Chondrocyte (in vitro differentiated cells): Measurements from ENCODE around the gene TEAD1. TPM values are rescaled to one million over a fixed set of nuclear protein-coding genes. Genes with fewer than 3 reads are reported as not detected.

ENCODE experiments used
- DNase-seq: peaks from one replicate; pipeline ENCODE4 v3.0.0; 2021; ENCODE audit warnings: mixed read lengths, low spot score
- H3K27ac Mint-ChIP-seq: one replicate; pipeline ENCODE4 v1.8.0; 2021; ENCODE audit warnings: mild to moderate bottlenecking, moderate library complexity, mixed read lengths; ENCODE audit not compliant: unreplicated experiment
- H3K27me3 Mint-ChIP-seq: 2 replicates; pipeline ENCODE4 v1.8.0; 2021; ENCODE audit warnings: low read depth, mixed read lengths
- H3K36me3 Mint-ChIP-seq: 2 replicates; pipeline ENCODE4 v1.8.0; 2021; ENCODE audit warnings: low read depth, mixed read lengths
- H3K4me1 Mint-ChIP-seq: 2 replicates; pipeline ENCODE4 v1.8.0; 2021; ENCODE audit warnings: low read depth, mild to moderate bottlenecking, mixed read lengths
- H3K4me3 Mint-ChIP-seq: one replicate; pipeline ENCODE4 v1.8.0; 2021; ENCODE audit warnings: mild to moderate bottlenecking, moderate library complexity, mixed read lengths; ENCODE audit not compliant: unreplicated experiment
- H3K9me3 Mint-ChIP-seq: 2 replicates; pipeline ENCODE4 v1.8.0; 2021; ENCODE audit warnings: low read depth, mixed read lengths
- CTCF ChIP-seq: fragments of 200-600 bp; sonication (generic); IDR thresholded peaks from 2 replicates; pipeline ENCODE4 v1.5.0; 2021; ENCODE audit warnings: antibody characterized with exemption, mild to moderate bottlenecking, moderate library complexity
- total RNA-seq: library from RNA; stranded (reverse); gene quantifications from 3 replicates; pipeline ENCODE4 v1.2.1, GENCODE V29; 2021

TEAD1 gene
- total RNA-seq, 1 donor from 2014 or later: 137 TPM

GRCh38 chr11:12629601-12630313 is 44.5 kb upstream of the TEAD1 start:
- no peak for DNase-seq
- no peaks in the 10 kb centered on the region for H3K36me3 Mint-ChIP-seq
- H3K4me1 Mint-ChIP-seq: peaks cover 29% of the 10 kb centered on the region
- H3K4me3 Mint-ChIP-seq: no peak overlapping the region
- peaks cover 12% of the 10 kb centered on the region for H3K9me3 Mint-ChIP-seq
- peak overlapping the region; percentile 13 for H3K27ac Mint-ChIP-seq
- TF ChIP-seq CTCF: no peak
- no peaks in the 10 kb centered on the region for H3K27me3 Mint-ChIP-seq

- no peak for DNase-seq
- Mint-ChIP-seq H3K27me3 (no peaks in the 10 kb centered on the region), H3K4me3 (no peak overlapping the region), H3K4me1 (peaks cover 12% of the 10 kb centered on the region), H3K27ac (no peak overlapping the region), H3K9me3 (no peaks in the 10 kb centered on the region), H3K36me3 (no peaks in the 10 kb centered on the region)
- TF ChIP-seq CTCF: no peak
Measured at GRCh38 chr11:12631651-12632050, 42.6 kb upstream of the TEAD1 start.

- H3K9me3 Mint-ChIP-seq: no peaks in the 10 kb centered on the region
- H3K27me3 Mint-ChIP-seq: no peaks in the 10 kb centered on the region
- no peak for DNase-seq
- no peak for TF ChIP-seq CTCF
- H3K4me3 Mint-ChIP-seq: no peak overlapping the region
- H3K4me1 Mint-ChIP-seq: peaks cover 6% of the 10 kb centered on the region
- no peaks in the 10 kb centered on the region for H3K36me3 Mint-ChIP-seq
- no peak overlapping the region for H3K27ac Mint-ChIP-seq
Measured at GRCh38 chr11:12634329-12634728, 39.9 kb upstream of the TEAD1 start.

- no peak for DNase-seq
- Mint-ChIP-seq H3K4me3 (no peak overlapping the region), H3K9me3 (no peaks in the 10 kb centered on the region), H3K27me3 (no peaks in the 10 kb centered on the region), H3K4me1 (peaks cover 10% of the 10 kb centered on the region), H3K27ac (peak overlapping the region; percentile 51), H3K36me3 (no peaks in the 10 kb centered on the region)
- no peak for TF ChIP-seq CTCF
Measured at GRCh38 chr11:12636871-12637410, 37.3 kb upstream of the TEAD1 start.

GRCh38 chr11:12639388-12639787 is 34.8 kb upstream of the TEAD1 start:
- peaks cover 16% of the 10 kb centered on the region for H3K4me1 Mint-ChIP-seq
- H3K4me3 Mint-ChIP-seq: no peak overlapping the region
- no peaks in the 10 kb centered on the region for H3K36me3 Mint-ChIP-seq
- no peak for TF ChIP-seq CTCF
- no peak overlapping the region for H3K27ac Mint-ChIP-seq
- H3K27me3 Mint-ChIP-seq: no peaks in the 10 kb centered on the region
- no peak for DNase-seq
- no peaks in the 10 kb centered on the region for H3K9me3 Mint-ChIP-seq
